ENCODE results near the gene SEC31A.

SEC31A gene

DNA sequence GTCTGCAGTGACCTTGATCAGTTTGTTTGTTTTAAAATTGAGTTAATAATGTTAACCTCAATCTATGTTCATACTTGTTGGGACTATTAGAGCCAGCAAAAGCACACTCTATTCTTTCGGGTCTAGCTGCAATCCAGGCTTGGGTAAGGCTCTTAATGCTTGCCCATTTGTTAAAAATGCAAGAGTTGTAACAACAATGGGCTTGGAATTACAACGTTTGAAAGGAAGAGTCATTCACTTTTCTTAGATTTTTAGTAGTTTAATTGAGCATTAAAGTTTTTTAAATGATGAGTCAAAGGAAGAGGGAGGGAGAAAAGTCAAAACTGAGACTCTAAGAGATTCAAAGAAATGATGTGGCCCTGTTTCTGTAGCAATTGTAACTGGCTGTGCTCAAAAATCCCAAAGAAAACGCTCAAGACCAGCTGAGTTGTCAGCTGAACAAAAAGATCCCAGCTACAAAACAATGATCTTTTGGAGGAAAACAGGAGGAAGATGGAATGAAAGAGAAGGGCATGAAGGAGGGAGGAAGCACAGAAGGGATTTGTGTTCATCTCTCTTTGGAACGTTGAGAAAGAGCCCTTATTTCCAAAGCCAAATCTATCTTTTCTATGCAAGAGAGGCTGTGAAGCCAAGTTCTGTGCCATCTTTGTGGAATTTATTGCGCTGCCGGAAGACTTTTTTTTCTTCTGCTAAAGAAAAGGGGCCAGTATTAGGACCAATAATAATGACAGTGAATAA is 97.9 kb downstream of the SEC31A start:
- DNase-seq (ENCODE audit: low read depth) = no peak

DNA sequence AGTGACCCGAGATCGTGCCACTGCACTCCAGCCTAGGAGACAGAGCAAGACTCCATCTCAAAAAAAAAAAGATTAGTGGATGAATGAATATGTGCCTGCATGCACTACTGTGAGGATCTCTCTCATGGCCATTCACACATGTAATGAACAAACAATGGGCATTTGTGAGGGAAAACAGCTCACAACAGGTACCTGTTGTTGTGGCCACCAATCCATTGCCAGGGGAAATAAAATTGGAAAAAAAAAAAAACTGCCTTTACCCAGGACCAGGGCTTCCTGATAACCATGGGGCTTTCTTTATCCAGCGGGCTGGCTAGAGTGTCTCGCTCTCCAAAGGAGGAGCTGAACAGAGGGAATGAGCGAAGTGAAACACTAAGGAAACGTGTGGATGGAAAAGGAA is 99.8 kb downstream of the SEC31A start:
- DNase-seq (ENCODE audit: low read depth) = no peak

DNA sequence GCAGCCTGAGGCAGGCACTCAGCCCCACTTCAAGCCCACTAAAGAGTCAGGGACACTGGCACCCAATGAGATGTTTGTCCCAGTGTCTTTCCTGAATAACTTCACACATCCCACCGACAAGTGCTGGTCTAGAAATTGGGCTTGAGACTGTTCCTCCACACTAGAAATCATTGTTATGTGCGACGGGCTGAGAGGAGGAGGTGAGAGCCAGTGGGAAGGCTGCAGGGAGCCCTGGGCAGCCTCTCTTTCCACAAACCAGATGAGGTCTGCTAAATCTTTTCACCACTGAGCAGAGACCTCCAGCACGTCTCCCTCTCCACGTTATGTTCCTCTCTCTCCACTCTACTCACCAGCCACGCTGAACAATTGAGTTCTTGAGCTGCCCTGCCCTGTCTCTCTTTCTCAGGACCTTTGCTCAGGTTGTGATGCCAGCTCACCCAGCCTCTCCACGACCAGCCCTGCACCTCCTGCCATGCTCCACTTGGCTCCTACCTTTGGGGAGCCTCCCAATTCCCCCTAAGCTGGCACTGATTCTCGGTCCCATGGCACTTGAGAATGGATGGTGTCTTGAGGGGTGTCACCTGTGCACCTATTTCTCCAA is 100.8 kb downstream of the SEC31A start:
- DNase-seq (ENCODE audit: low read depth) = no peak

DNA sequence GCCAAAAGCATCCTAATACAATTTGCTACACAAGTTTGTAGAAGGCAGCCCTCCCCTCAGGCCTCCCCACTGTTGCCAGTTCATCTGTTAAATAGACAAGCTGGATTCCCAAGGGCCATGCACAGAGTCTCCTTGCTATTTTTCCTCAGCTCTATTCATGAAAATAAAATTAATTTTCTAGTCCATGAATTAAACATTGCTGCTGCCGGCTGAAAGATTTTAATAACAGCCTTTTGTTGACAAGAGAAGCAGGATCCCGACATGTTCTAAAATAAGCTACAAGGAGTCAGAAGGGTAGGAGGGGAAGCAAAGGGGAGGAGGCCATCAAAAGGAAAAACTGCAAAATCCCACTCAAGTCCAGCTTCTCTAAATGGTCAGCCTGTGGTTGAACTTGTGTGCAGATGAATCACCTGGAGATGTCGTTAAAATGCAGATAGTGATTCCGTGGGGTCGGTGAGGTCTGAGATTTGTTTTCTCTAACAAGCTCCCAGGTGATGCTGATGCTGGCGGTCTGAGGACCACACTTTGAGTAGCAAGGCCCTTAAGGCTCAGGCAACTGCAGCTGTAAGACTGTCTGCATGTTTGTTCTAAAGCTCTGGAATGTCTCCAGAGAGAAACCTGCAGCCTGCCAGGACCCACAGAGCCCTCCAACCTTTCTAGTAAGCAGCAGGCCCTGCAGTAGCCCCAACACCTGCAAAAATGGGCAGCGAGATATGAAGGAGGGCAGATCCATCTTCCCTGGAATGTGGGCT is 101.8 kb downstream of the SEC31A start:
- DNase-seq (ENCODE audit: low read depth) = no peak

DNA sequence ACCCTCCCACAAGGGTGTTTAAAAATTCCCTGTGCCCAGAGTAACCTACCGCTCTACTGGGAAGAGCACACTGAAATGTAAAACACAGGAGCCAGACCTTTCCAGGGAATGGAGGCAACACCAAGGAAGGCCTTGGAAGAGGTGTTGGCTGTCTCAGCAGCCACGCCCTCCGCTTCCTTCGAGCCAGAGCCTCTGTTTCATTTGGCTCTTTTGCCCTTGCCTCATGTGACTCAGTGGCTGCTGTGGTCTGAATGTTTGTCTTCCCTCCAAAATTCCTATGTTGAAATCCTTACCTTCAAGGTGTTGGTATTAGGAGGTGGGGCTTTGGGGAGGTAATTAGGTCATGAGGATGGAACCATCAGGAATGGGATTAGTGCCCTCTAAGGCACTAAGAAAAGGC is 103.6 kb downstream of the SEC31A start:
- DNase-seq (ENCODE audit: low read depth) = no peak

DNA sequence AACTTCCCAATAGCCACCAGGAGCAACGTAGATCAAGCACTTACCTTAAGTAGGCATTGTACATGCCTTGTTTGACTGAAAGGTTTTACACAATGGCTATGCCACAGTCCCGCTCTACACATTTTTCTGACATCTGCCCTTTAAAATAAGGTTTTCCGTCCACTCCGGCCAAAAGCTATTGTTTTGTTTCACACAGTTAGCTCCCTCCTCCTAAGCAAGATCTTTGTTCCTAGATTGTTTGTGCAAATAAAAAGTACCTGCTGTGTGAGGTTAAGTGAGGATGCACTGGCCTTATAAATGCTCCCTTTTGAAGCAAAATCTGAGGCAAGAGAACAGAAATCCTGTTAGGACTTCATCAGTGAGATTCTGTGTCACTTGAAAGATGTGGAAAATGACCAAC is 104.1 kb downstream of the SEC31A start:
- no peak for DNase-seq (ENCODE audit: low read depth)

- DNase-seq (ENCODE audit: low read depth) = no peak
These were observed 105.1 kb downstream of the SEC31A start for GRCh38 chr4:82785611-82786400.

DNA sequence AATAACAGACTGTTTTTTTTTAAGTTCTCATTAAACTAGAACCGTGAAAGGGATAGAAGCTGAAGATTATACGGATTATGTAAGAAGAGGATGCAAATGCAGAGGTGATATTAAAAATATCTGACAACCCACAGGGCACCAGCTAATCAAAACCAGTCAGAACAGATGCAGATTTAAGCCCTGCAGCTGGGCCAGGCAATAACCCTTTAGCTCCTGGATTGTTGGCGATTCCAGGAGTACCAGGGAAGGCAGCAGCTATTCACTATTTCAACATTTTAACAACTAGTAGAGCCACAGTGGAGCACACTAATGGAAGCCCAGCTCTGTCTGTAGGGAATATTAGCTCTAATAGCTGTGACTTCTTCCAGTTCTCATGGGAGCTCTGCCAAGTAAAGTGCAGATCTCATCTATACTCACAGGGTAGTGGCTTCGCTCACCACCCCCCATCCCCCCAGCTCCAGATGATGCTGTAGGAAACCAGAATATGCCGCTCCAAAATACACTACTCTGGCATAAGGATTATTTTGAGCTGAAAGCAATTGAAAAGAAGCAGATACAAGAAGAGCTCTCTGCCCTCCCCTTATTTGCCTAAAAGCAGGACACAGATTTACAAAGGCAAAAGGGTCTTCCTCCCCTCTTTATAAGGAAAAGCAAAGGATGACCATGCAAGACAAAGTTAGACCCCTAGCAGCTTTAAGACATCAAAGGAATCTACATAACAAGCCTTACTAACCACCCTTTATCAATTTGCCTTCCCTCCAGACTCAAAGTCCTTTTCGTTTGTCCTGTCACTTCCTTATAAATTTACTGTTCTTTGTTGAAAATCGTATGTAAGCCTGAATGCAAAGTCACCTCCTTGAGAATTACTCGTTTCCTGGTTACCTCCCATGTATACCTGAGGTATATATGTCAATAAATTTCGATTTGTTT is 106.0 kb downstream of the SEC31A start:
- DNase-seq (ENCODE audit: low read depth) = no peak

- DNase-seq (ENCODE audit: low read depth) = no peak
These were observed 108.2 kb downstream of the SEC31A start for GRCh38 chr4:82782626-82783345.

DNA sequence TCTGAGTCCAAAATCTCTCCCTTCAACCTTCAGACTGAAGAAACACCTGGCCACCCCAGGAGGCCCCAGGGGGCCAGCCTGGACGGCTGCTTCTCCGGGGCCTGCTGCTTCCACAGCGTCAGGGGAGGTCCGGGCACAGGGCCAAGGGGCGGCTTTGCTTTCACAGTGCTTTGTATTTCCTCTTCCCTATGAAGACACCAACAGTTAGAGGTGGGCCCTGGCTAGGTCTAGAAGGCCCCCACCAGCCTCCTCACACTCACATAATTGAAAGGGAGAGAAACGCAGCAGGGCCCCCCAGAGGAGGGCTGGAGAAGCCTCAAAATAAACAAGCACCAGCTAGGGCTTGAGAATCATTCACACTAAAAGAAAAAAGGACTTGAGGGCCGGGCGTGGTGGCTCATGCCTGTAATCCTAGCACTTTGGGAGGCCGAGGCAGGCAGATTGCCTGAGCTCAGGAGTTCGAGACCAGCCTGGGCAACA is 110.2 kb downstream of the SEC31A start:
- no peak for DNase-seq (ENCODE audit: low read depth)

DNA sequence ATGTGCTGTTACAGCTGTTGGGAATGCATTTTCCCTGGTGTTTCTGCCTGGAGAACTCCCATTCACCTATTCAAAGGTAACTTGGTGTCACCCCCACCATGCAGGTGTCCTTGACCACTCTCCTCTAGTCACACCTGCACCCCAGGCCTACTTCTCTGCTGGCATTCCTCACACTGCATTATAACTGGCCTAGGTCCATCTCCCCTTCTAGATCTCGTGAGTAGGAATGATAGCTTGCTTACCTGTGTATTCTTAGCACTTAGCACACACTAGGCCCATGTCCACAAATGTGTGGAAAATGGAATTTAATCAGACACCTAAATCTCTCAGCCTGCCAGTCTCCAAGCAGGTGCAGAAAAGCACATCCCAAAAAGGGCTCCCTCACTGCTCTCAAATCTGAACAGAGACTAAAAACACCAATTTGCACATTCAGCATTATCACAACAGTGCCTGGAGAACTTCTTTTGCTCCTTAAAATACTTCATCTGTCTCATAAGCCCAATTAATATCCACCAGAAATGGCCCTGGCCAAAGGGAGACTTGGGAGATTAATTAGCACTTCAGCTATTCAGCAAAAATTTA is 110.7 kb downstream of the SEC31A start:
- no peak for DNase-seq (ENCODE audit: low read depth)

- DNase-seq (ENCODE audit: low read depth) = no peak
These were observed 111.9 kb downstream of the SEC31A start for GRCh38 chr4:82779032-82779431.

- DNase-seq (ENCODE audit: low read depth) = no peak
These were observed 113.0 kb downstream of the SEC31A start for GRCh38 chr4:82777857-82778525.

DNA sequence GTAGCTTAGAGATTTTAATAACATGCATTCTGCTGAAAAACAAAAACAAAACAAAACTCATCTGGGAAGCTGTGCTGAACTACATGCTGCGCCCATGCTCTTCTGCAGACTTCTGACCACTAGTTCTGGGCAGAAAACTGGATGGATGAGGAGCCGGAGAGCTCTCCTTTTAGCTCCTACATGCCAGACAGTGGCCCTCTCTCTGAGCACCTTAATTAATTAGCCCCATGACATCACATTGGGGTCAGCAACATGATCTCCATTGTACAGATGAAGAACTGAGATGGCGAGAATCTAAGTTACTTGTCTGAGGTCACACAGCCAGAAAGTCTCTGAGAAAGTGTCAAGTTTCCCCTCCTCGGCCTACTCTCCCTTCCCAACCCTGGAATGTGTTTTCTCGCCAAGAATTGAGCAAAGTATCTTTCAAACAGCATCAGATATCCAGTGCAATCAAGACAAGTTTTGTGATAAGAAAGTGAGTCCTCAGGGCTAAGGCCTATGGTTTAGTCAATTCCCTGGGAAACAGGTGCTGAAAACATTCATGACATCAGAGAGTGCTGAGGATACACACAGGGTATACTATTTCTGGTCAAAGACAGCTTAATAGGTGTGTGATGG is 113.9 kb downstream of the SEC31A start:
- DNase-seq (ENCODE audit: low read depth) = no peak

GRCh38 chr4:82775243-82775642 is 115.7 kb downstream of the SEC31A start:
- no peak for DNase-seq (ENCODE audit: low read depth)

GRCh38 chr4:82774711-82775171 is 116.2 kb downstream of the SEC31A start:
- no peak for DNase-seq (ENCODE audit: low read depth)

DNA sequence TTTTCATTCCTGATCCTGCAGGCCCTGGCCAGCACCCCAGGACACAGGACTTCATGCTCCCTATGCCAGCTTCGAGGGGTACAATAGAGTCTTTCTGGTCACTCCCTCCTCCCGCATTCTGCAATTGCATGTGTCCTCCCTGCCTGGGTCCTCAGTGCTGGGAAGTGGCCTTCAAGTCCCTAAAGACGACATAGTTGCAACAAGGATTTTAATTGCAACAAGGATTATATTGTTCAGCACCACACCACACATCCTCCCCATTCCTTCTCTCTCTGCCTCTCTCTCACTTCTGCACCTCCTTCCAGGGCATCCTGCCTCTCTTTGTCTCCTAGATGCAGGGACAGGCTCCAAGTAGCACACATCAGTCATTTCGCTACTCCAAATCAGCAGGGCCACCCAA is 117.9 kb downstream of the SEC31A start:
- DNase-seq (ENCODE audit: low read depth) = no peak

- DNase-seq (ENCODE audit: low read depth) = no peak
These were observed 120.3 kb downstream of the SEC31A start for GRCh38 chr4:82770607-82771006.
